H1 (cell line): ENCODE results near the gene SNRPB. TPM values are rescaled to one million over a fixed set of nuclear protein-coding genes. Genes with fewer than 3 reads are reported as not detected.

ENCODE experiments used
- ASH2L ChIP-seq: fragments of 200-600, 300-600 bp; sonication (generic); IDR thresholded peaks from one replicate; pipeline ENCODE4 v1.7.1; 2017; ENCODE audit warnings: low read length
- ATF2 ChIP-seq: IDR thresholded peaks from 2 replicates; pipeline ENCODE4 v1.6.1; 2012; ENCODE audit warnings: low read length, inconsistent platforms
- ATF3 ChIP-seq: IDR thresholded peaks from 2 replicates; pipeline ENCODE4 v1.6.1; 2011; ENCODE audit warnings: low read depth, mild to moderate bottlenecking, low read length; ENCODE audit not compliant: insufficient read depth
- BCL11A ChIP-seq, 2 experiments: IDR thresholded peaks; one replicate each; pipeline ENCODE4 v1.6.1; 2011; ENCODE audit warnings: low read depth in 2 of 2, low read length in 2 of 2, mild to moderate bottlenecking in 2 of 2
- CBX8 ChIP-seq: fragments of 300-800, 300-1000 bp; sonication (generic); IDR thresholded peaks from 2 replicates; pipeline ENCODE4 v1.7.1; 2016; ENCODE audit warnings: low read depth, low read length, borderline replicate concordance
- CEBPB ChIP-seq: IDR thresholded peaks from 2 replicates; pipeline ENCODE4 v1.6.1; 2012; ENCODE audit warnings: low read depth, low read length
- CHD2 ChIP-seq: IDR thresholded peaks from 2 replicates; pipeline ENCODE4 v1.6.1; 2012; ENCODE audit warnings: low read length, improper control_type of control experiment
- CREB1 ChIP-seq: IDR thresholded peaks from 2 replicates; pipeline ENCODE4 v1.6.1; 2012; ENCODE audit warnings: inconsistent platforms
- EP300 ChIP-seq, 2 experiments: IDR thresholded peaks; 1 replicate in 1 of 2; 2 replicates in 1 of 2; pipeline ENCODE4 v1.6.1; 2011 to 2012; ENCODE audit warnings: low read depth in 2 of 2, low read length in 2 of 2, mild to moderate bottlenecking in 2 of 2, borderline replicate concordance in 1 of 2, inconsistent platforms in 1 of 2, moderate library complexity in 1 of 2
- FOSL1 ChIP-seq: IDR thresholded peaks from 2 replicates; pipeline ENCODE4 v1.6.1; 2011; ENCODE audit warnings: mild to moderate bottlenecking, low read depth, low read length, moderate library complexity; ENCODE audit not compliant: insufficient read depth
- GTF2F1 ChIP-seq: IDR thresholded peaks from 2 replicates; pipeline ENCODE4 v1.6.1; 2012; ENCODE audit warnings: low read depth, low read length, improper control_type of control experiment, borderline replicate concordance
- KDM1A ChIP-seq: fragments of 200-600, 300-600 bp; sonication (generic); IDR thresholded peaks from 2 replicates; pipeline ENCODE4 v1.7.1; 2016; ENCODE audit warnings: mild to moderate bottlenecking, low read length, borderline replicate concordance
- MAX ChIP-seq: IDR thresholded peaks from 2 replicates; pipeline ENCODE4 v1.6.1; 2012; ENCODE audit warnings: inconsistent platforms
- POLR2AphosphoS5 ChIP-seq: IDR thresholded peaks from 2 replicates; pipeline ENCODE4 v1.6.1; 2011; ENCODE audit warnings: low read depth, low read length
- POU5F1 ChIP-seq: IDR thresholded peaks from 2 replicates; pipeline ENCODE4 v1.6.1; 2011; ENCODE audit warnings: low read depth, mild to moderate bottlenecking, low read length, moderate library complexity
- RBBP5 ChIP-seq: IDR thresholded peaks from 2 replicates; pipeline ENCODE4 v1.7.1; 2012; ENCODE audit warnings: low read depth, mild to moderate bottlenecking, inconsistent platforms, low read length, moderate library complexity, borderline replicate concordance
- RXRA ChIP-seq: IDR thresholded peaks from 2 replicates; pipeline ENCODE4 v1.6.1; 2011; ENCODE audit warnings: low read depth, mild to moderate bottlenecking, low read length, moderate library complexity; ENCODE audit not compliant: insufficient read depth
- SIN3A ChIP-seq, 2 experiments: IDR thresholded peaks in 1 of 2; conservative IDR thresholded peaks in 1 of 2; 2 replicates each; pipeline ENCODE4 v1.6.1; 2011 to 2012; ENCODE audit warnings: low read length in 2 of 2, improper control_type of control experiment in 1 of 2, low read depth in 1 of 2, mild to moderate bottlenecking in 1 of 2
- SP1 ChIP-seq: IDR thresholded peaks from 2 replicates; pipeline ENCODE4 v1.6.1; 2011; ENCODE audit warnings: low read depth, low read length
- SP4 ChIP-seq: IDR thresholded peaks from 2 replicates; pipeline ENCODE4 v1.6.1; 2012; ENCODE audit warnings: low read length, inconsistent platforms
- TAF1 ChIP-seq: IDR thresholded peaks from 2 replicates; pipeline ENCODE4 v1.6.1; 2011; ENCODE audit warnings: mild to moderate bottlenecking, low read depth, low read length
- TEAD4 ChIP-seq: IDR thresholded peaks from 2 replicates; pipeline ENCODE4 v1.6.1; 2012; ENCODE audit warnings: low read depth, low read length, inconsistent platforms, mixed read lengths
- polyA plus RNA-seq, 7 experiments: library from polyadenylated mRNA; depleted of rRNA in 3 of 7; stranded (reverse) in 5 of 7; unstranded in 2 of 7; fragments of >200 nt in 5 of 7; fragments of 200-250 nt in 2 of 7; gene quantifications; 1 replicate in 5 of 7; 2 replicates in 1 of 7; 4 replicates in 1 of 7; pipeline versions ENCODE4 v1.2.1 to v1.2.3, GENCODE V29; 2011 to 2013; ENCODE audit warnings: missing spikeins in 2 of 7, mixed read lengths in 2 of 7
- total RNA-seq: library from RNA; stranded (reverse); fragmentation: NEBNext Ultra II Directional; extraction: Animal tissue kit (Norgen Biotek cat#: 25700); gene quantifications from 2 replicates; pipeline ENCODE4 v1.2.1, GENCODE V29; 2021

SNRPB gene
- total and polyA plus RNA-seq, 2 of the 8 experiments (the other 6 are each of a cell fraction or from before 2014, with no cell fraction given), result 507 to 589 TPM

- TF ChIP-seq EP300 (IDR thresholded peaks at IDR 0.05; ENCODE audit: borderline replicate concordance in 1 of 2, low read depth in 2 of 2, low read length in 2 of 2) (peak in 1 of 2 experiments; percentile 62; a peak in 1 of 3 replicates), POLR2AphosphoS5 (peak; percentile 95), BCL11A (IDR thresholded peaks at IDR 0.05; ENCODE audit: low read depth in 2 of 2, low read length in 2 of 2) (no peak), CEBPB (peak; percentile 1; the same call in 1 of the 2 replicates), CREB1 (peak; percentile 80), ATF2 (peak; percentile 86; the same call in 1 of the 2 replicates), TEAD4 (0 out of 2 replicates have a peak, but pooled peaks have one; percentile 33), RBBP5 (peak; percentile 79), TAF1 (peak; percentile 98), SP4 (peak; percentile 89; the same call in 1 of the 2 replicates), POU5F1 (no peak), MAX (peak; percentile 85), CBX8 (no peak), ATF3 (no peak), RXRA (0 out of 2 replicates have a peak, but pooled peaks have one; percentile 50), KDM1A (no peak), FOSL1 (no peak), SIN3A (conservative IDR thresholded peaks at IDR 0.05 in 1 of 2, IDR thresholded peaks at IDR 0.05 in 1 of 2; ENCODE audit: low read depth in 1 of 2, low read length in 2 of 2) (peak in 1 of 2 experiments; percentile 81; a peak in 2 of 4 replicates), SP1 (peak; percentile 89; the same call in 1 of the 2 replicates), ASH2L (peak; percentile 89), CHD2 (peak; percentile 44; the same call in 1 of the 2 replicates), GTF2F1 (peak; percentile 88; the same call in 1 of the 2 replicates)
Measured at GRCh38 chr20:2470423-2471193, at the start of gene SNRPB (continued).
